GM12878 (cell line): ENCODE results near the gene GPR158. TPM values are rescaled to one million over a fixed set of nuclear protein-coding genes. Genes with fewer than 3 reads are reported as not detected.

Experiments
- ATAC-seq: fragments of 200-7000 bp; cut with Tn5 transposase; 3 replicates; pipeline ENCODE4 v1.9.1; 2020; ENCODE audit warnings: mild to moderate bottlenecking, moderate library complexity
- BruUV-seq: library from RNA; stranded (reverse); fragments of 400-500 nt; replicated peaks from 2 replicates; lab custom pipeline; 2021; lab: Mats Ljungman, UMichigan
- CTCF ChIA-PET: fragments of 300-600 bp; sonication (Branson Sonifier 250); formaldehyde crosslinking; extraction: SDS; loops from one replicate; lab custom pipeline; 2021; ENCODE audit warnings: inconsistent platforms; lab: Yijun Ruan, JAX
- POLR2A ChIA-PET: fragments of 350-600 bp; formaldehyde crosslinking; extraction: SDS; loops from one replicate; lab custom pipeline; 2021; ENCODE audit warnings: inconsistent platforms; lab: Charles Lee
- RAD21 ChIA-PET: fragments of 300-600 bp; sonication (Branson Sonifier 250); formaldehyde crosslinking; loops from one replicate; lab custom pipeline; 2023; ENCODE audit warnings: antibody characterized with exemption; ENCODE audit not compliant: unreplicated experiment; lab: Charles Lee
- SMC1A ChIA-PET: fragments of 300-600 bp; sonication (Branson Sonifier 250); formaldehyde crosslinking; loops from one replicate; lab custom pipeline; 2023; ENCODE audit not compliant: unreplicated experiment, uncharacterized antibody; lab: Charles Lee
- DNase-seq: peaks from one replicate; pipeline ENCODE4 v3.0.0-alpha.2; 2011; ENCODE audit warnings: low read depth, low spot score
- FAIRE-seq: peaks from 3 replicates; lab custom pipeline; 2011; peaks lifted over from hg19 to GRCh38; lab: Jason Lieb, UNC
- H2AFZ ChIP-seq: 2 replicates; pipeline ENCODE4 v1.6.0; 2011; ENCODE audit warnings: low read depth, low read length, control low read depth; ENCODE audit not compliant: control insufficient read depth
- H3K27ac ChIP-seq: 2 replicates; pipeline ENCODE4 v1.5.1; 2011; ENCODE audit warnings: control low read depth; ENCODE audit not compliant: control insufficient read depth, insufficient read depth
- H3K27me3 ChIP-seq, 2 experiments: replicated peaks in 1 of 2; 2 replicates each; pipeline versions ENCODE4 v1.6.0 to v1.6.1; 2011; ENCODE audit warnings: low read length in 1 of 2; ENCODE audit not compliant: control insufficient read depth in 2 of 2, insufficient read depth in 2 of 2
- H3K36me3 ChIP-seq, 2 experiments: 2 replicates each; pipeline ENCODE4 v1.5.1; 2011; ENCODE audit warnings: low read length in 1 of 2; ENCODE audit not compliant: control insufficient read depth in 2 of 2, insufficient read depth in 2 of 2
- H3K4me1 ChIP-seq: 2 replicates; pipeline ENCODE4 v1.6.1; 2011; ENCODE audit warnings: mild to moderate bottlenecking, low read length, moderate library complexity, mixed read lengths; ENCODE audit not compliant: control insufficient read depth, insufficient read depth
- H3K4me2 ChIP-seq: 2 replicates; pipeline ENCODE4 v1.6.0; 2011; ENCODE audit warnings: control low read depth; ENCODE audit not compliant: control insufficient read depth, insufficient read depth
- H3K4me3 ChIP-seq: fragments of 200-600 bp; sonication (generic); 2 replicates; pipeline ENCODE4 v1.5.1; 2016
- H3K79me2 ChIP-seq: 2 replicates; pipeline ENCODE4 v1.6.0; 2011; ENCODE audit warnings: low read length; ENCODE audit not compliant: control insufficient read depth, insufficient read depth
- H3K9ac ChIP-seq: 2 replicates; pipeline ENCODE4 v1.8.0; 2011; ENCODE audit warnings: low read length, control low read depth, mixed read lengths; ENCODE audit not compliant: control insufficient read depth, insufficient read depth
- H3K9me3 ChIP-seq: replicated peaks from 3 replicates; pipeline ENCODE4 v1.5.1; 2011; ENCODE audit warnings: mild to moderate bottlenecking, low read length; ENCODE audit not compliant: control insufficient read depth, insufficient read depth
- H4K20me1 ChIP-seq: 2 replicates; pipeline ENCODE4 v1.6.0; 2011; ENCODE audit not compliant: control insufficient read depth, insufficient read depth
- ATF3 ChIP-seq: IDR thresholded peaks from 2 replicates; pipeline ENCODE4 v1.6.1; 2011; ENCODE audit warnings: low read depth, mild to moderate bottlenecking, low read length, moderate library complexity, borderline replicate concordance; ENCODE audit errors: extremely low read depth
- E4F1 ChIP-seq: fragments of 450-650 bp; IDR thresholded peaks from 2 replicates; pipeline ENCODE4 v1.6.1; 2018; ENCODE audit warnings: borderline replicate concordance, mild to moderate bottlenecking; ENCODE audit not compliant: partially characterized antibody
- ESRRA ChIP-seq: IDR thresholded peaks from 2 replicates; pipeline ENCODE4 v1.6.1; 2012; ENCODE audit warnings: mild to moderate bottlenecking, low read length, improper control_type of control experiment
- FOXM1 ChIP-seq: IDR thresholded peaks from 2 replicates; pipeline ENCODE4 v1.6.1; 2012; ENCODE audit warnings: low read depth, mild to moderate bottlenecking, inconsistent platforms, low read length, moderate library complexity
- KAT2A ChIP-seq: conservative IDR thresholded peaks from 2 replicates; pipeline ENCODE4 v1.6.1; 2011; ENCODE audit warnings: low read depth, low read length; ENCODE audit not compliant: control insufficient read depth
- KLF5 ChIP-seq: fragments of 450-650 bp; IDR thresholded peaks from 2 replicates; pipeline ENCODE4 v1.6.1; 2014; ENCODE audit warnings: mild to moderate bottlenecking; ENCODE audit not compliant: partially characterized antibody
- NKRF ChIP-seq: fragments of 450-650 bp; conservative IDR thresholded peaks from 2 replicates; pipeline ENCODE4 v1.6.1; 2017; ENCODE audit warnings: mild to moderate bottlenecking, moderate library complexity
- NR2C1 ChIP-seq: fragments of 450-650 bp; IDR thresholded peaks from 2 replicates; pipeline ENCODE4 v1.6.1; 2017; ENCODE audit warnings: antibody characterized with exemption, mild to moderate bottlenecking, moderate library complexity
- NRF1 ChIP-seq: conservative IDR thresholded peaks from 2 replicates; pipeline ENCODE4 v1.6.1; 2011; ENCODE audit warnings: mild to moderate bottlenecking, low read depth, low read length, improper control_type of control experiment
- PAX8 ChIP-seq: fragments of 450-650 bp; IDR thresholded peaks from 2 replicates; pipeline ENCODE4 v1.6.1; 2017; ENCODE audit warnings: mild to moderate bottlenecking, moderate library complexity
- PML ChIP-seq: IDR thresholded peaks from 2 replicates; pipeline ENCODE4 v1.6.1; 2012; ENCODE audit warnings: low read length, inconsistent platforms
- POLR2AphosphoS5 ChIP-seq: IDR thresholded peaks from 2 replicates; pipeline ENCODE4 v1.6.1; 2011; ENCODE audit warnings: mild to moderate bottlenecking, low read length, inconsistent platforms
- PRDM15 ChIP-seq: fragments of 450-650 bp; formaldehyde crosslinking; IDR thresholded peaks from 2 replicates; pipeline ENCODE4 v1.4.0; 2020; ENCODE audit warnings: mild to moderate bottlenecking, moderate library complexity
- TBL1XR1 ChIP-seq: IDR thresholded peaks from 2 replicates; pipeline ENCODE4 v1.6.1; 2012; ENCODE audit warnings: low read depth, low read length, improper control_type of control experiment
- ZNF384 ChIP-seq: IDR thresholded peaks from 2 replicates; pipeline ENCODE4 v1.6.1; 2012; ENCODE audit warnings: low read depth, mild to moderate bottlenecking, low read length, improper control_type of control experiment, borderline replicate concordance
- WGBS: methylation state at CpG from one replicate; pipeline ENCODE4 v1.1.6; 2016; ENCODE audit warnings: low lambda C conversion rate; ENCODE audit not compliant: insufficient replicate concordance, insufficient coverage; ENCODE audit errors: missing lambda C conversion rate; 5-methylcytosine and 5-hydroxymethylcytosine counted together
- in situ Hi-C: fragments of 300-500 bp; cut with MboI; formaldehyde crosslinking; loops from 9 replicates; pipeline ENCODE4 v1.14.3; 2018; ENCODE audit warnings: mixed read lengths
- intact Hi-C: fragments of 100-400 bp; cut with micrococcal nuclease; formaldehyde crosslinking; loops from one replicate; pipeline ENCODE4 v1.14.2; 2022; ENCODE audit not compliant: unreplicated experiment
- polyA plus RNA-seq, 11 experiments: library from polyadenylated mRNA; depleted of rRNA in 4 of 11; unstranded in 6 of 11; stranded (reverse) in 5 of 11; fragments of >200 nt; fragmentation: Nextera tagmentation in 4 of 11; fragmentation: Illumina TruSeq in 1 of 11; extraction: Ambion mirVana in 4 of 11; extraction: Trizol in 1 of 11; gene quantifications; 1 replicate in 1 of 11; 2 replicates in 10 of 11; pipeline versions ENCODE4 v1.2.1 to v1.2.3, GENCODE V29; 2011 to 2016; ENCODE audit warnings: inconsistent platforms in 2 of 11, missing spikeins in 2 of 11, low read depth in 1 of 11
- total RNA-seq, 4 experiments: library from RNA; depleted of rRNA in 3 of 4; stranded (reverse); fragments of >200 nt in 3 of 4; fragmentation: Illumina TruSeq in 1 of 4; extraction: Trizol in 1 of 4; gene quantifications; 2 replicates each; pipeline versions ENCODE4 v1.2.1 to v1.2.3, GENCODE V29; 2013 to 2021

Gene GPR158
- total and polyA plus RNA-seq, 10 of the 15 experiments (the other 5 are each of a cell fraction or from before 2014, with no cell fraction given), result not detected

GRCh38 chr10:25261558-25261957 lies 86.8 kb downstream of the GPR158 start:
- intact Hi-C loops, result no loop called here
- FAIRE-seq (no peak), ATAC-seq (no peak), DNase-seq (no peak)
- in situ Hi-C loops, result no loop called here
- H3K79me2 ChIP-seq, result no peaks in the 10 kb centered on the region
- no peaks in the 10 kb centered on the region for H3K27me3 ChIP-seq
- 50% methylated on average over 5 of the region's 5 CpGs for WGBS
- no peak overlapping the region for H3K27ac ChIP-seq
- RAD21 ChIA-PET, result no interaction called here
- no peaks in the 10 kb centered on the region for H3K36me3 ChIP-seq
- SMC1A ChIA-PET, result interaction anchor here (1.1 kb wide), 1 partner anchor 9 kb away, joined by 4 read pairs; no protein-coding TSS in a partner anchor
- no peaks in the 10 kb centered on the region for H4K20me1 ChIP-seq
- CTCF ChIA-PET, result no interaction called here
- H3K9me3 ChIP-seq, result no peaks in the 10 kb centered on the region
- no TSS peak for BruUV-seq
- no peaks in the 10 kb centered on the region for H3K4me1 ChIP-seq
- no peak overlapping the region for H3K4me3 ChIP-seq
- TF ChIP-seq KLF5 (no peak), E4F1 (no peak), PRDM15 (CRISPR knock-in tag) (no peak), ESRRA (no peak), ZNF384 (no peak), NR2C1 (no peak), TBL1XR1 (no peak), FOXM1 (no peak), NRF1 (no peak), POLR2AphosphoS5 (no peak), PAX8 (no peak), PML (no peak), NKRF (no peak), ATF3 (no peak), KAT2A (no peak)
- TF ChIP-seq, all 136 proteins: peak for 0
- POLR2A ChIA-PET, result no interaction called here
- no peak overlapping the region for H2AFZ ChIP-seq
- H3K4me2 ChIP-seq, result no peak overlapping the region
- no peak overlapping the region for H3K9ac ChIP-seq
